Neural crest cell (in vitro differentiated cells): ENCODE data around the gene CNTN2. TPM values are rescaled to one million over a fixed set of nuclear protein-coding genes. Genes with fewer than 3 reads are reported as not detected.

Experiments used
- DNase-seq: peaks from one replicate; pipeline ENCODE4 v3.0.0; 2021; ENCODE audit warnings: low read depth, mixed read lengths, low spot score
- H3K27ac Mint-ChIP-seq: one replicate; pipeline ENCODE4 v1.8.0; 2021; ENCODE audit warnings: mild to moderate bottlenecking, mixed read lengths; ENCODE audit not compliant: unreplicated experiment
- H3K27me3 Mint-ChIP-seq: 2 replicates; pipeline ENCODE4 v1.8.0; 2021; ENCODE audit warnings: low read depth, mild to moderate bottlenecking, mixed read lengths
- H3K36me3 Mint-ChIP-seq: 2 replicates; pipeline ENCODE4 v1.8.0; 2021; ENCODE audit warnings: low read depth, mild to moderate bottlenecking, mixed read lengths
- H3K4me1 Mint-ChIP-seq: 2 replicates; pipeline ENCODE4 v1.8.0; 2021; ENCODE audit warnings: mixed read lengths
- H3K4me3 Mint-ChIP-seq: one replicate; pipeline ENCODE4 v1.8.0; 2021; ENCODE audit warnings: mild to moderate bottlenecking, mixed read lengths
- H3K9me3 Mint-ChIP-seq: 2 replicates; pipeline ENCODE4 v1.8.0; 2021; ENCODE audit warnings: mixed read lengths
- total RNA-seq: library from RNA; stranded (reverse); gene quantifications from 2 replicates; pipeline ENCODE4 v1.2.1, GENCODE V29; 2021
- TF ChIP-seq, protein P1 (sequence below): fragments of 200-600 bp; sonication (generic); conservative IDR thresholded peaks from 2 replicates; pipeline ENCODE4 v1.5.0; 2021; ENCODE audit warnings: antibody characterized with exemption, mild to moderate bottlenecking

Gene CNTN2
- total RNA-seq, 1 donor from 2014 or later: 26.3 TPM

DNA sequence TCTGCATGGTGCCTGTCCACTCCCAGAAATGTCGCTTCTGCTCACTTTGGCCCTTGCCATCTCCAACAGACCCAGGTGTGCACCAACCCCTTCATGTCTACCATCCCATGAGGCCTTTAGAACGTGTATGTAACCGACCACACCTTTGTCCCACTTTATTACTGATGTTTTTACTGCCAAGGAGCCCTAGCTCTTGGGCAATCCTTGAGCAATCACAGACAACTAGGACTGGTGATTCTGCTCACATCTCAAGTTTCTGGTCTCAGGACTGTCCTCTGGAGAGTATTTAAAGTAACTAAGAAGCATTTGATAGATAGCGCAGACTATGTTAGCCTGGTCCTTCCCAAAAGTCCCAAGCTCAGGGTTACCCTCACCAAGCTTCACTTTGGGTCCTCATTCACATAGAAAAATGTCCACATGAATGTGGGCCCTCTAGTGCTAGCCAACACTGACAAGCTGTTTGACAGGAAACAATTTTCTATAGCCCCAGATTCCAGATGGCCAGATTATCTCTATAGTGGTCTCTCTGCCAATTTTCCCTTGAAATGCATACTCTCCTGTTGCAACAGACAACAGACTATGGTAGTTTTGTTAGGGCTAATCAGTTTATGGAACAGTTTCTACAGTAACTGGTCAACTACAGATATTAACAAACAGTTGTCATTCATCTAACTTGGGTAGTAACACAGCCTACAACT, 48.2 kb downstream of the CNTN2 start:
- H3K9me3 Mint-ChIP-seq: no peaks in the 10 kb centered on the region
- no peaks in the 10 kb centered on the region for H3K4me1 Mint-ChIP-seq
- no peak for DNase-seq
- peaks cover 14% of the 10 kb centered on the region for H3K36me3 Mint-ChIP-seq
- TF ChIP-seq, protein P1, sequence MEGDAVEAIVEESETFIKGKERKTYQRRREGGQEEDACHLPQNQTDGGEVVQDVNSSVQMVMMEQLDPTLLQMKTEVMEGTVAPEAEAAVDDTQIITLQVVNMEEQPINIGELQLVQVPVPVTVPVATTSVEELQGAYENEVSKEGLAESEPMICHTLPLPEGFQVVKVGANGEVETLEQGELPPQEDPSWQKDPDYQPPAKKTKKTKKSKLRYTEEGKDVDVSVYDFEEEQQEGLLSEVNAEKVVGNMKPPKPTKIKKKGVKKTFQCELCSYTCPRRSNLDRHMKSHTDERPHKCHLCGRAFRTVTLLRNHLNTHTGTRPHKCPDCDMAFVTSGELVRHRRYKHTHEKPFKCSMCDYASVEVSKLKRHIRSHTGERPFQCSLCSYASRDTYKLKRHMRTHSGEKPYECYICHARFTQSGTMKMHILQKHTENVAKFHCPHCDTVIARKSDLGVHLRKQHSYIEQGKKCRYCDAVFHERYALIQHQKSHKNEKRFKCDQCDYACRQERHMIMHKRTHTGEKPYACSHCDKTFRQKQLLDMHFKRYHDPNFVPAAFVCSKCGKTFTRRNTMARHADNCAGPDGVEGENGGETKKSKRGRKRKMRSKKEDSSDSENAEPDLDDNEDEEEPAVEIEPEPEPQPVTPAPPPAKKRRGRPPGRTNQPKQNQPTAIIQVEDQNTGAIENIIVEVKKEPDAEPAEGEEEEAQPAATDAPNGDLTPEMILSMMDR: no peak
- H3K27me3 Mint-ChIP-seq: no peaks in the 10 kb centered on the region
- no peak overlapping the region for H3K27ac Mint-ChIP-seq
- no peak overlapping the region for H3K4me3 Mint-ChIP-seq

DNA sequence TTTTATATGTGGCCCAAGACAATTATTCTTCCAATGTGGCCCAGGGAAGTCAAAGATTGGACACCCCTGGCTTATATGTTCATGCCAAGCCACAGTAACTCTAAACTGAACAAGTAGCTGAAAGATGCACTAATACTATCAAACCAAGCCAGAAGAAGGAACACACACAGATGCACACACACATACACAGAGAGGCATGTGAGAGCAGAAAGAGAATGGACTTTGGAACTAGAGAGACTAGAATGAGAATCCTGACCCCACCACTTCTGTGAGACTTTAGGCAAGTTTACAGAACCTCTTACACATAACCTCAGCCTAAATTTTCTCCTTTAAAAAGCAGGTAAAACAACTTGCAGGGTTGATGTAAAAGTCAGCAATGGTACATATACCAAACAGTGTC, 52.4 kb downstream of the CNTN2 start:
- DNase-seq: no peak
- H3K4me3 Mint-ChIP-seq: no peak overlapping the region
- no peaks in the 10 kb centered on the region for H3K4me1 Mint-ChIP-seq
- TF ChIP-seq, protein P1: no peak
- peaks cover 16% of the 10 kb centered on the region for H3K36me3 Mint-ChIP-seq
- H3K9me3 Mint-ChIP-seq: no peaks in the 10 kb centered on the region
- H3K27me3 Mint-ChIP-seq: no peaks in the 10 kb centered on the region
- H3K27ac Mint-ChIP-seq: no peak overlapping the region

DNA sequence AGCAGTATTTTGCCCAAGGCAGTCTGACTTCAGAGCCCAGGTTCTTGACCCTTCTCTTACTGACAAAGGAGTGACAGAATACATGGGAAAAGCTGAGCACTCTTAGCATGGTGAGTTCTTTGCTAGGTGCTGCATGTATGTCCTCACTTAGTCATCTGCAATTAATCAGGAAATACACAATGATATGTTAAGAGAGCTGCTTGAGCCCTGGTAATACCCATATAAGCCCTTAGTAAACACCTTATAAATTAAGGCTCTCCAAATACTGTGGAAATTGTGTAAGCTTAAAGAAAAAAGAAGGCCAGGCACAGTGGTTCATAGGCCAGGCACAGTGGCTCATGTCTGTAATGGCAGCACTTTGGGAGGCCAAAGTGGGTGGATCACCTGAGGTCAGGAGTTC, 55.2 kb downstream of the CNTN2 start:
- Mint-ChIP-seq H3K36me3 (peaks cover 14% of the 10 kb centered on the region), H3K9me3 (no peaks in the 10 kb centered on the region)
- DNase-seq: no peak

DNA sequence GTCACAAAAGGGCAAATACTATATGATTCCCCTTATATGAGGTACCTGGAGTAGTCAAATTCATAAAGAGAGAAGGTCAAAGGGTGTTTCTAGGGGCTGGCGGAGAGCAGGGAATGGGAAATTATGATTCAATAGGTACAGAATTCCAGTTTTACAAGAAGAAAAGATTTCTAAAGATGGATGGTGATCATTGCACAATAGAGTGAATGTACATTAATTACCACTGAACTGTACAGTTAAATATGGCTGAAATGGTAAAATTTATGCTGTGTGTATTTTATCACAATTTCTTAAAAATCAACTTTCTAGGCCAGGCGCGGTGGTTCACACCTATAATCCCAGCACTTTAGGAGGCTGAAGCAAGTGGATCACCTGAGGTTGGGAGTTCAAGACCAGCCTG, 59.4 kb downstream of the CNTN2 start:
- H3K4me3 Mint-ChIP-seq: no peak overlapping the region
- no peaks in the 10 kb centered on the region for H3K4me1 Mint-ChIP-seq
- TF ChIP-seq, protein P1: no peak
- H3K9me3 Mint-ChIP-seq: no peaks in the 10 kb centered on the region
- H3K27me3 Mint-ChIP-seq: no peaks in the 10 kb centered on the region
- H3K27ac Mint-ChIP-seq: no peak overlapping the region
- no peak for DNase-seq
- H3K36me3 Mint-ChIP-seq: peaks cover 24% of the 10 kb centered on the region

More for the DNA sequence above, 55.2 kb downstream of the CNTN2 start:
- Mint-ChIP-seq H3K4me3 (no peak overlapping the region), H3K27ac (no peak overlapping the region), H3K4me1 (no peaks in the 10 kb centered on the region), H3K27me3 (no peaks in the 10 kb centered on the region)
- TF ChIP-seq, protein P1: no peak

DNA sequence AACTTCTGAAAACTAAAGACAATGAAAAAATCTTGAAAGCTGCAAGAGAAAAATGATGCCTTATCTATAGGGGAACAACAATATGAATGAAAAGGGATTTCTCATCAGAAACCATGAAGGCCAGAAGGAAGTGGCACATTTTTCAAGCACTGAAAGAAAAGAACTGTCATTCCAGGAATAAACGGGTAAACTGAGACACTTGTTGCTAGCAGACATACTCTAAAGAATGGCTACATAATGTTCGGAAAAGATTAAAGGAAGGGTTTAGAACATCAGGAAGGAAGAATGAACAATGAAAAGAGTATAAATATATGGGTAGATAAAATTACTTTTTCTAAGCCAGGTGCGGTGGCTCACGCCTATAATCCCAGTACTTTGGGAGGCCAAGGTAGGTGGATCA, 64.3 kb downstream of the CNTN2 start:
- Mint-ChIP-seq H3K4me3 (no peak overlapping the region), H3K4me1 (no peaks in the 10 kb centered on the region), H3K27me3 (no peaks in the 10 kb centered on the region), H3K36me3 (peaks cover 19% of the 10 kb centered on the region), H3K27ac (no peak overlapping the region), H3K9me3 (no peaks in the 10 kb centered on the region)
- TF ChIP-seq, protein P1: no peak
- no peak for DNase-seq
